NAMALWA (cell line): ENCODE measurements around the gene CLEC11A.
"Not testable (repeated sequence)": the region's sequence is repeated elsewhere in the genome, so short reads cannot be mapped to it uniquely, and the experiment has no call there.

Source experiments
- DNase-seq: peaks from one replicate; pipeline ENCODE4 v3.0.0-alpha.2; 2015; ENCODE audit warnings: low spot score

The CLEC11A gene

DNA sequence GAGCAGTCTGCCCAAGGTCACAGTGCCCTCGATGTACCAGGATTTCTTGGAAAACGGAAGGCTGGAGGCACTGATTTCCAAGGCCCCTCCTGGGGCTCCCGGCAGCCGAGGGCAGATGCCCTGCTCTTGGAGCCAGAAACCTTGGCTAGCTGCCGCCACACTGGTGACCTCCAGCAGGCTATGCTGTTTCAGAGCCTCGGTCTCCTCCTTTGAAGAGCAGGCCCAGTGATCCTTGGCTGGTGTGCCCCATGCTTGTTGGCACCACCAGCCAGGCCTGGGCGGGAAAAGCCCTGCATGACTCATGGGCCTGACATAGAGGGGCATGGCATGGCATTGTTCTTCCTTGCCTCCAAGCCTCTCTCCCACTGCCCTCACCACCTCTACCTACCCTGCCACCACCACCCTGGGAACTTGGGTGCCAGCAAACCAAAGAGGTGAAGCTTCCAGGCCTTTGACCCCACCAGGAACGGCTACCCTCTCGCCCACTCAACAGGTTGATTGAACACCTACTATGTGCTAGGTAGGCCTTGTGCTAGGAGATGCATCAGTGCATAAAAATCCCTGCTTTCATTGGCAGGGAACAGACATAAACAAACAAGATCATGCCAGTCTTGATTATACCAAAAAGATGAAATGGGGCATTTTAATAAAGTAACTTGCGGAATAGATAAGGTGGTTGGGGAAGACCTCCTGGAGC is 1.6 kb upstream of the CLEC11A start:
- DNase-seq = no peak

DNA sequence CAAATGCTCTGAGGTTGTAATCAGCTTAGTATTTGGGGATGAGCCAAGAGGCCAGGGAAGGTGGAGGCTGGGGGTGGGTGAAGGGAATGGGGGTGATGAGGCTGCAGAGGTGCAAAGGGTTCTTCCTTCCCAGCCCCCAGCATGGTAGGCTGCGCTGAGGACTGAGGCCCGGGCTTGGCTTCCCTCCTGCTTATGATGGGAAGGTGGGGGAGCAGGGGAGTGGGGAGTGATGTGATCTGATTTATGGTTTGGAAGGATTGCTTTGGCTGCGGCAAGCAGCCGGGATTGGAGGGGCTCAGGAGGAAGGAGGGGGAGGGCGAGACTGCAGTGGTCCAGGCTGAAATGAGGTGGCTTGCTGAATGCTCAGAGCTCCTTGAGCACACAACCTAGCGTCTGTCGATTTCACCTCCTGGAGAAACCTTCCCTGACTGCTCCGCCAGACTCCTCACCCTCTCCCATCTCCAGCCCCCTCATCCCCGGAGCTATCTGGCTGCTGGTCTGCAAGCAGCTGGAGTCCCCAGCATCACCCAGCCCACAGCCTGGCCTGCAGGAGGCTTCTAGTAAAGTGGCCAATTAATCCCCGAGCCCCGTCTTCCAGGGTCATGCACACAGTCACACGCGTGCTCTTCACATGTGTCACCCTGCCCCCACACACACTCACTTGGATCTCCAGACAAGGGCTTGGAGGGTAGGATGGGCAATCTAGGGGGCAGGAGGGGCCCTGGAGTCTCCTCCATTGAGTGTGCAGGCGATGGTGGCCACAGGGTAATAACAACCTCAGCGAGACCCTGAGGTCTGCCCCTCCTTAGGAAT is 757 bp upstream of the CLEC11A start:
- DNase-seq = no peak

DNA sequence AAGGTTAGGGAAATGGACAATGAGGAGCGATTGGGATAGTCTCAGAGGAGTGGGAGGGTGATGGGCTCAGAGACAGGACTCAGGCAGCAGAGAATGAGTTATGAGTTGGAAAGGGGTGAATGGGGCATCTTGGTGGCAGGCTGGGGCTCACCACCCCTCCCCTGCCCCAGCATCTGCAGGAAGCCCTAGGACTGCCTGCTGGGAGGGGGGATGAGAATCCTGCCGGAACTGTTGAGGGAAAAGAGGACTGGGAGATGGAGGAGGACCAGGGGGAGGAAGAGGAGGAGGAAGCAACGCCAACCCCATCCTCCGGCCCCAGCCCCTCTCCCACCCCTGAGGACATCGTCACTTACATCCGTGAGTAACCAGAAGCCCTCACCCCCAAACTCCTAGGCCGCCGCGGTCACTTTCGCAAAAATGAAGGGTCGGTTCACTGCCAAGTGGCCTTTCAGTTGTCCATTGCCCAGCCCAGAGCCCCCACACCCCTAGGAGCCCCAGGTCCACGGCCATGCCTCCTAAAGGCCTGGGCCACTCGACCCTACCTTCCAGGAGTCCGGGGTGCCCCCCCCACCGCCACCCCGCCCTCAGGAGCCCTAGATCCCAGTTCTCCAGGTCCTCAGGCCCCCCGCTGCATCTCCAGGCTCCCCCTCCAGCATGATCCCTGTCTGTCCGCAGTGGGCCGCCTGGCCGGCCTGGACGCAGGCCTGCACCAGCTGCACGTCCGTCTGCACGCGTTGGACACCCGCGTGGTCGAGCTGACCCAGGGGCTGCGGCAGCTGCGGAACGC is 764 bp downstream of the CLEC11A start:
- no peak for DNase-seq

DNA sequence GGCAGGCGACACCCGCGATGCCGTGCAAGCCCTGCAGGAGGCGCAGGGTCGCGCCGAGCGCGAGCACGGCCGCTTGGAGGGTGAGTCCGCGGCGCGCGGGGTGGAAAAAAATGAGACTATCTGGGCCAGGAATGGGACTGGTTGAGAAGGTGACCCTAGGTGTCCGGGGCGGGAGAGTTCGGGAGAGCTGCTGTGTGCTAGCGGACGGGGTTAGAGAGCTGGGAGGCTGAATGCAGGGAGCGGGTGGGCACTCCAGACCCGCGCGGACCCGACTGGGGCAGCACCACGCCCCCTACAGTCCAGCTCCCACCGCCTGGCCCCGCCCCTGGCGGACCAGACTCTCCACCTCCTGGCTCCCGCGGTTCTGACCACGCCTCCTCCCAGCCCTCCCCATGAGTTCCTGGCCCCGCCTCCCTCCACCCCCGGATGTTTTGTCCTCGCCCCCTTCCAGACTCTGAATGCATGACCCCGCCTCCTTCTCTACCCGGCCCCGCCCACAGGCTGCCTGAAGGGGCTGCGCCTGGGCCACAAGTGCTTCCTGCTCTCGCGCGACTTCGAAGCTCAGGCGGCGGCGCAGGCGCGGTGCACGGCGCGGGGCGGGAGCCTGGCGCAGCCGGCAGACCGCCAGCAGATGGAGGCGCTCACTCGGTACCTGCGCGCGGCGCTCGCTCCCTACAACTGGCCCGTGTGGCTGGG is 1.5 kb downstream of the CLEC11A start:
- DNase-seq = peak; percentile 74

DNA sequence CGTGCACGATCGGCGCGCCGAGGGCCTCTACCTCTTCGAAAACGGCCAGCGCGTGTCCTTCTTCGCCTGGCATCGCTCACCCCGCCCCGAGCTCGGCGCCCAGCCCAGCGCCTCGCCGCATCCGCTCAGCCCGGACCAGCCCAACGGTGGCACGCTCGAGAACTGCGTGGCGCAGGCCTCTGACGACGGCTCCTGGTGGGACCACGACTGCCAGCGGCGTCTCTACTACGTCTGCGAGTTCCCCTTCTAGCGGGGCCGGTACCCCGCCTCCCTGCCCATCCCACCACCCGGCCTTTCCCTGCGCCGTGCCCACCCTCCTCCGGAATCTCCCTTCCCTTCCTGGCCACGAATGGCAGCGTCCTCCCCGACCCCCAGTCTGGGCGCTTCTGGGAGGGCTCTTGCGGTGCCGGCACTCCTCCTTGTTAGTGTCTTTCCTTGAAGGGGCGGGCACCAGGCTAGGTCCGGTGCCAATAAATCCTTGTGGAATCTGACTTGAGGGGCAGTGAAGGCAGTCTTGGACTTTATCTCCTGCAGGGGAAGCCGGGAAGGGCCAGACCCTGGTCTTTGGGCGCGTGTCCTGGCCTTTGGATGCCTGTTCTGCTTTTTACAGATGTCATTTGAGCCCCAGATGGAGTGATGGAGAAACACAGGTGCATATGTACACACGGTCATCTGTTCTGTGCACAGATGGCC is 2.2 kb downstream of the CLEC11A start:
- no peak for DNase-seq

DNA sequence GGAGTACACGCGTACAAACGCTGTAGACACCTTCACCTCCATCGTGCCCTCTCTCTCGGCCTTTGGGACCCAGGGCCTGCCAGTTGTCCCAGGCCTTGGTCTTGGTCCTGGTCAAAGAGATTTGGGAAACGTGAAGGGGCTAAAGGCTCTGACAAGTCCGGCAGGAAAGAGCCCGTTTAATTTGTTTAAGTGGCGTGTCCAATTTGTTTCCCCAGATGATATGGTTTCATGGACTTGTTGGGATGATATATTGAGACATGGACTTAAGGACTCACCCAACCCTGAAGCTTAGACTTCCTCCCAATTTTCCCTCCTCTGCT is 2.7 kb downstream of the CLEC11A start:
- DNase-seq = no peak

DNA sequence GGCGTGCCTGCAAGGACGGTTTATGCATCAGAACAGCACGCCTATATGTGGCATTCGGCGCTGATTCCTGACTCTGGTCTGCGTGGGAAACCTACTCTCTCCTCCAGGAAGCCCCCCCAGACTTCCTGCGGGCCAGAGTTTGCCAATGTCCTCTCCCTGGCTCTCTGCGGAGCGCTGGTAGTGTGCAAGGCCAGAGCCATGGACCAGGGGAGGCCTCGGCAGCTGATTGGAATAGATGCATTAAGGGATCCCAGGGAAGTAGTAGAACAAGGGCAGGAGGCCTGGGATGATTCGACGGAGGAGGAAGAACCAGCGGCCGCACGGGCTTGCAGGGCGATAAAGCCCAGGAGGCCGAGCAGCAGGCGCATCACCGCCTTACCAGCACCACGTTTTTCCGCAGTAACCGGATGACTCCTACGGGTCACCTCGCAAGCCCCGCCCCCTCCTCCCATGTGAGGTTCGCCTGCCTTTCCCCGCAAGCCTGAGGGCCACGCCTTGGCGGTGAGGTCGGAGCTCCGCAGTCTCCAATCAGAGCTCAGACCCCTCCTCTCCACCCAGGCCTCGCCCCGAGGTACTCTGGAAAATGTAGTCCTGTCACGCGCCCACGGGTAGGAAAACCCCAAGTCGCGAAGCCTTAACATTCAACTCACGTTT is 5.0 kb downstream of the CLEC11A start:
- DNase-seq = no peak

DNA sequence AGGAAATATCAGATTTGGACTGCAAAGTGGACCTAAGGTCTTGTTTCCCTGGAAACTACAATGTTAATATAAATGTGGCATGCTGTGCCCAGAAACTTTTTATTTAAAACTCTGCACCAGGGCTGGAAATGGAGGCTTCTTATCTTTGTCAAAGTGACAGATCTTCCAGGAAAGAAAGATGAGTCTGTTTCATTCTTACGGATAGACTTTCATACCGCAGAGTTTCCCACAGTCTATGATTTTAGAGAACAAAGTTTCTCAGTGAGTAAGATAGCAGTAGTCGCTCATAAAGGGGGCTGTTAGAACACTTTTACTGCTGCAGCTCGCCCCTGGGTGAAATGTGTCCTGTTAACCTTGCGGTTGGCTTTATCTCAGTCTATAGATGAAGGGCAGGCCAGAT is 6.7 kb downstream of the CLEC11A start:
- DNase-seq = no peak

DNA sequence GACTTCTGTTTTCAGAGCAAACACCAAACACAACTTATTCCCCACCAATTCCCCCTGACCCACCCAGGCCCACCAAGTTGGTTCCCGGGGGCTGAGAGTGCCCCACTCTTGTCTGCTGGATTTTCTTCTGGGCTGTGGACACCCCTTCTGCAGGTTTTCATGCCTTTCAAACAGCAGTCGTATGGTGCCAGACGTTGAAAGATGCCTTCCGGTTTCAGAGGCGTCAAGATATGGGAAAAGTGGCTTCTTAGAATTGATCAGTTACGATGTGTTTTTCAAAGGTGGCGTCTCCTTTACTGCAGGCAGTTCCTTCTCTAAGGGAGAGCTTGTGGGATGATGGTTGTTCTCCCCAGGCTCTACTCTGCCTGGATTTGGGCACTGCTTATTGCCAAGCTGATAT is 12.7 kb downstream of the CLEC11A start:
- no peak for DNase-seq

DNA sequence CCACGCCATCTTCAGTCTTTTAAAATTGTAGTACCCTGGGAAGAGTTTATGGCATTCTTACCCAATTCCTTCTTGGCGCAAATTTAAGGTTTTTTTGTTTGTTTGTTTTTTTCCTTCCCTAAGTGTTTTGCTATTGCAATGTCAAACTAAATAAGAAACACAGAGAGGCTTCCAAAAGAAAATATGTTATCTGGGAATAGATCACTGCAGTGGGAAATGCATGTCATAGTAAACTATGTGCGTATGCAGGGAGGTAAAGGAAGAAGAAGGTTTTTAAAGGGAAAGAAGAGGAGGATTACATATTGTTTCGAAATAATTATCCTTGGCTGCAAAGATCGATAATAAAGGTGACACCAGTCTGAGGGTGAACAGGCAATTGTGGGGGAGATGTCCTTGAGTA is 13.2 kb downstream of the CLEC11A start:
- DNase-seq = no peak

DNA sequence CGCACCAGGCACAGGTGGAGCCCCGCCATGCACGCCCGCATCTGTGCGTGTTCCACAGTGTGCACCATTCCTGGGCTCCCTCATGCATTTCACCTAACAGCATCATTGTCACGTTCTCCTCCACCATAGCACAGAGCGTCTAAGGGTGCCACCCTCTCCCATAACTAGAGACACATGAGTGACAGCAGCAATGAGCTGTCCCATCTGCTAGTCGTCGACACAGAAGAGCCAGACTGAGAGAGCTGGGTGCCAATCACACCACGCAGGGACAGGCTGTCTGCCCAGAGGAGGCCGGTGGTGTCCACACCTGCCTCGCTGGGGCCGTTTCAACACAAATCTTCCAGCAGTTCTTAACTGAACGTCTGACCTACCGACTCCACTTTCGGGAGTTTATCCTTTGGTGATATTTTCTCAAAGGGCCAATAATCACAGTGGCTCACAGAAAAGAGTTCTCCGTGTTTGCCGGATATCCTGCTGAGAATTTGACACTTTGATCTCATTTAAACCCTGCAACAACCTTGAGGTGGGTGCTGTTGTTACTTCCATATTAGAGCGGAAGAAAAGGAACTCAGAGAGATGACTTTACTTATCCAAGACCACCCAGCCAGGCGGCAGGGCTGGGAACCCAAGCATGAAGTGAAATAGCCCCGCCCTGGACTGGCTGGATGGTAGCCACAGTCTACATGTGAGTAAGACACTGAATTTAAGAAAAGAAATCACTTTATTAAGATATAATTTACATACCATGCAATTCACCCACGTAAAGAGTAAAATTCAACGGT is 16.2 kb downstream of the CLEC11A start:
- no peak for DNase-seq

DNA sequence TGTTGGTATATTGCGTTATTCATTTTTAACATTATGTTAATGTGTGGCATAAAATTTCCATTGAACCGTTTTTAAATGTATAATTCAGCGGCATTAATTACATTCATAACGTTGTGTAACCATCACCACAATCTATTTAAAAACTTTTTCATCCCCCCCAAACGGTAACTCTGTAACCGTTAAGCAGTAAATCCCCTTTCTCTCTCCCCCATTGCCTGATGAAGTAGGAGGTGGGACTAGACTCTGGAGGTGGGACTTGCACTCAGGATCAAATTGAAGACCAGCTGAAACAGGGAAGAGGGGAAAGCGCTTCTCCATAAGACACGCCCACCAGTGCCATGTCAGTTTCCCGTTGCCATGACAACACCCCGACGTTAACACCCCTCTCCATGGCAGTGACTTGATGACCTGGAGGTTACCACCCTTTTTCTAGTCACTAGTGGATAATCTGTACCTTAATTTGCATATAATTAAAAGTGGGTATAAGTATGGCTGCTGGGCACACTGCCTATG is 16.8 kb downstream of the CLEC11A start:
- no peak for DNase-seq

DNA sequence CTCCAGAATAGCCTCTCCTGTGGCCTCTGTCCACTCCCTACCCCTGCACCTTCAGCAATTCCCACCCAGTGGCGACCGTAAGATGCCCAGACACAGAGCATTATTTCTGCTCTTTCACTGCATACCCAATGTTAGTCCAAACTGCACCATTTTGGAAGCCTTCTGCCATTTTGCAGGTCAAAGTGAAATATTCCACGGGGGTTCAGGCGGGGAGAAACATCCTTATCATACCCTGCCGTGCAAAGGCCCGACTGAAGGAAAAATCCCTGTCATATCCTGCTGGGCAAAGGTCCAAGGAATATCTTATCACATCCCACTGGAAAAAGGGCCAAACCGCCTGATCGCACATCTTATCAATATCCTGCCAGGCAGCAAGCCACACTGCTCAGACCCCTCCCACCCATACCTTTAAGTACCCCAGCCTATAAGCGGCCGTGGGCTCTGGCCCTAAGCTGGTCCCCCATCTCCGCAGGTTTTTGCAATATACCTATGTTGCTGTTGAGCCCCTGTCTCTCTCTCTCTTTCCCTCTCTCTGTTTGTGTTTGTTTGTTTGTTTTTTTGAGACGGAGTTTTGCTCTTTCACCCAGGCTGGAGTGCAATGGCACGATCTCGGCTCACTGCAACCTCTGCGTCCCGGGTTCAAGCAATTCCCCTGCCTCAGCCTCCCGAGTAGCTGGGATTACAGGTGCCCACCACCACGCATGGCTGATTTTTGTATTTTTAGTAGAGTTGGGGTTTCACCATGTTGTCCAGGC is 18.2 kb downstream of the CLEC11A start:
- no peak for DNase-seq

DNA sequence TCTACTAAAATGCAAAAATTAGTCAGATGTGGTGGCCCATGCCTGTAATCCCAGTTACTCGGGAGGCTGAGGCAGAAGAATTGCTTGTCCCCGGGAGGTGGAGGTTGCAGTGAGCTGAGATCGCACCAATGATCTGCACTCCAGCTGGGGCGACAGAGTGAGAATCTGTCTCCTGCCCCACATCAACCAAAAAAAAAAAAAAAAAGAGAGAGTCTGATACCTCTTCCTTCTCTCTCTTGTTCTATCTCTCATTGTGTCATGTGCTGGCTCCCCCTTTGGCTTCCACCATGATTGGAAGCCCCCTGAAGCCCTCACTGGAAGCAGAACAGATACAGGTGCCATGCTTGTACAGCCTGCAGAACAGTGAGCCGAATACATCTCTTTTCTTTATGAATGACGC is 20.4 kb downstream of the CLEC11A start:
- no peak for DNase-seq

DNA sequence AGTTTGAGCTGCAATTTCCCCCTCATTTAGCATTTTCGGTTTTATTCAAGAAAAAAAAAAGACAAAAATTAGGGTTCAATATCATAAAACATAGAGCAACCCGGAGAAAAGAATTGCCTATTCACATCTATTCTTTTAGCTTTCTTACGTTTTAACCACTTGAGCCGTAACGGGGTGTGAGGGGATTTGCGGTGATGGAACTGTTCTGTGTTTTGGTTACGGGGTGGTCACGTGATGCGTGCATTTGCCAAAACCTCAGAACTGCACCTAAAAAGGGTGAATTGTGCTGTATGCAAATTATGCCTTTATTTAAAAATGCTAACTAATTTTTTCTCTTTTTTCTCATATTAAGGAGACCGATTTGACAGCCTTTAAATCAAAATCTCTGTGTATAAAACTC is 22.1 kb downstream of the CLEC11A start:
- DNase-seq = no peak

DNA sequence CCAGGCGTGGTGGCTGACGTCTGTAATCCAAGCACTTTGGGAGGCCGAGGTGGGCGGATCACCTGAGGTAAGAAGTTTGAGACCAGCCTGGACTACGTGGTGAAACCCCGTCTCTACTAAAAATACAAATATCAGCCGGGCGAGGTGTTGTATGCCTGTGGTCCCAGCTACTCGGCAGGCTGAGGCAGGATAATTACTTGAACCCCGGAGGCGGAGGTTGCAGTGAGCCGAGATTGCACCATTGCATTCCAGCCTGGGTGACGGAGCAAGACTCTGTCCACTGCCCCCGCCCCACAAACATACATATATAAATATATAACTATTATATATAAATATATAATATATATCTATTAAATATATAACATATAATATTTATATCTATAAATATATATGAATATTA is 24.0 kb downstream of the CLEC11A start:
- DNase-seq = not testable (repeated sequence)

DNA sequence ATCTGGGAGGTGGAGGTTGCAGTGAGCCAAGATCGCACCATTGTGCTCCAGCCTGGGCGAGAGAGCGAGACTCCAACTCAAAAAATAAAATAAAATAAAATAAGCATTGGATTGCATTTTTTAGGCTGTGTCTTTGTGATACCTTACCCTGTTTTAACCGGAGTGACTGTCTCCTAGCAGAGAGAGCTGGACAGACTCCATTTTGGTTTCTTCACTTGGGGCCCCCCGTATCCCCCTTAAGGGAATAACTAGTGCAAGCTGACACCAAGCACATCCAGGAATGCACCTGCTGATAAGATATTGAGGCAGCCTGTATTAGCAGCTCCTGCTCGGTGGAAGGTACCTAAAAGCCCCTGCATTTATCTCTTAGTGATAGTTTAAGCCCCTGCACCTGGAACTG is 26.3 kb downstream of the CLEC11A start:
- DNase-seq = no peak

DNA sequence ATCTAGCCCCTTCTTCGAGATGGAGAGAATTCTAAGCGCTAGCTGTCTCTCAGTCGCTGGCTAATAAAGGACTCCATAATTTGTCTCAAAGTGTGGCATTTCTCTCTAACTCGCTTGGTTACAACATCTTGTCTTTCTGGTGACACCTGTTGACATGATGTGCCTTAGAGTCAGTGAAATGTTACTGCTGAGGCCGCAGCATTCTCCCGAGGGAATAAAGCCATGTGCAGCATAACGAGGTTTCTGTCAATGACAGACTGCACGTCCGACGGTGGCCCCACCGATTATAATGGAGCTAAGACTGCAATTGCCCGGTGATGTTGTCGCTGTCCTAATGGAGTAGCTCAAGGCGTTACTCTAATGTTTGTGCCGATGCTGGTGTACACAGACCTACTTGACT is 26.8 kb downstream of the CLEC11A start:
- peak; percentile 66 for DNase-seq

DNA sequence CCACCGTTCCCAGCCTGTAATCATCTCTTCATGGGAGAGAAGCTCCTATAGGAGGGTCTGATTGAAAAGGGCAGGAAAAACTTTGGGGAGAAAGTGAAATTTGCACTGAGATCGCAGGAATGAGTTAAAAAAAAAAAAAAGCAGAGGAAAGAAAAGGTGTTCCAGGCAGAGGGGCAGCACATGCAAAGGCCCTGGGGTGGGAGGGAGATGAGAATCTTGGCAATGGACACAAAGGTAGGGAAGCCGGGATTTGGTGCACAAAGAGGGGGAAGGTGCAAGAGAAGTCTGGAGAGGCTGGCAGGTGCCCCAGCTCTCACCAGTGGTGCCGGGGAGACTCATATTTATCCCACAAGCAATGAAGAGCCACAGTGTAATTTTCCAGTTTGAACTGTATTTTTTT is 30.7 kb downstream of the CLEC11A start:
- no peak for DNase-seq

DNA sequence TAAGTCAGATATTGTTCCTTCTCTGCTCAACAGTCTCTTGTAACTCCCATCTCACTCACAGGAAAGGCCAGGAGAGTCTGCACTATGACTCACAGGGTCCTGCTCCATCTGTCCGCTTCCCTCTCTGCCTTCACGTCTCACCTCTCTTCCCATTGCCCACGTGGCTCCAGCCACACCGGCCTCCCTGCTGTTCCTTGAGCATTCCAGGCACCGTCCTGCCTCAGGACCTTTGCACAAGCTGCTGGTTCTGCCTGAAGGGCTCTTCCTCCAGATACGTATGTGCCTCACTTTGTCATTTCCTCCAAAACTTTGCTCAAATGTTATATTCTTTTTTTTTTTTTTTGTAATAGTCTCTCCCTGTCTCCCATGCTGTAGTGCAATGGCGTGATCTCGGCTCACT is 33.1 kb downstream of the CLEC11A start:
- not testable (repeated sequence) for DNase-seq
